H1 (cell line): ENCODE results near the gene MAP1A. TPM values are rescaled to one million over a fixed set of nuclear protein-coding genes. Genes with fewer than 3 reads are reported as not detected.
A peak's percentile ranks its signal among the peaks of the same experiment; 100 is the strongest.

Source experiments
- CTCF ChIA-PET: fragments of 300-600 bp; sonication (Branson Sonifier 250); formaldehyde crosslinking; loops from one replicate; lab custom pipeline; 2021; ENCODE audit not compliant: partially characterized antibody; lab: Charles Lee
- POLR2A ChIA-PET: fragments of 300-600 bp; sonication (Branson Sonifier 250); formaldehyde crosslinking; loops from one replicate; lab custom pipeline; 2021; ENCODE audit warnings: inconsistent platforms; ENCODE audit not compliant: partially characterized antibody; lab: Charles Lee
- DNase-seq, 2 experiments: peaks; one replicate each; pipeline versions ENCODE4 v3.0.0 to v3.0.0-alpha.2; 2010 to 2022; ENCODE audit warnings: low spot score in 2 of 2, low read depth in 1 of 2, mixed read lengths in 1 of 2
- FAIRE-seq: peaks from 2 replicates; lab custom pipeline; 2011; peaks lifted over from hg19 to GRCh38; lab: Jason Lieb, UNC
- H2AFZ ChIP-seq: 2 replicates; pipeline ENCODE4 v1.8.1; 2012; ENCODE audit warnings: low read length, inconsistent platforms
- H2AK5ac ChIP-seq: 2 replicates; pipeline ENCODE4 v1.6.1; 2013; ENCODE audit warnings: low read depth, low read length
- H2BK120ac ChIP-seq: replicated peaks from 2 replicates; pipeline ENCODE3; 2013; ENCODE audit warnings: low read depth, low read length, inconsistent platforms
- H2BK12ac ChIP-seq: 2 replicates; pipeline ENCODE4 v1.6.1; 2013; ENCODE audit warnings: low read depth, low read length
- H2BK15ac ChIP-seq: 2 replicates; pipeline ENCODE4 v1.6.1; 2013; ENCODE audit warnings: low read length
- H2BK20ac ChIP-seq: 2 replicates; pipeline ENCODE4 v1.6.1; 2013; ENCODE audit warnings: low read length
- H2BK5ac ChIP-seq: 2 replicates; pipeline ENCODE4 v1.6.1; 2013; ENCODE audit warnings: low read depth, low read length
- H3K14ac ChIP-seq: 2 replicates; pipeline ENCODE4 v1.6.1; 2013; ENCODE audit warnings: inconsistent platforms; ENCODE audit not compliant: insufficient read length
- H3K18ac ChIP-seq: 2 replicates; pipeline ENCODE4 v1.6.1; 2013; ENCODE audit warnings: low read length; ENCODE audit errors: extremely low read depth
- H3K23ac ChIP-seq: 2 replicates; pipeline ENCODE4 v1.6.1; 2013; ENCODE audit warnings: inconsistent platforms; ENCODE audit not compliant: insufficient read length
- H3K23me2 ChIP-seq: 2 replicates; pipeline ENCODE4 v1.6.1; 2013; ENCODE audit warnings: low read depth, low read length
- H3K27ac ChIP-seq: 2 replicates; pipeline ENCODE4 v1.6.1; 2011; ENCODE audit warnings: low read depth, low read length, inconsistent platforms
- H3K27me3 ChIP-seq, 4 experiments: replicated peaks in 1 of 4; 1 replicate in 1 of 4; 2 replicates in 3 of 4; pipeline versions ENCODE4 v1.6.1 to v1.8.1; 2011 to 2013; ENCODE audit warnings: low read length in 3 of 4, mild to moderate bottlenecking in 3 of 4, inconsistent platforms in 2 of 4, mixed read lengths in 2 of 4, moderate library complexity in 1 of 4; ENCODE audit not compliant: control insufficient read depth in 3 of 4, insufficient read depth in 3 of 4; ENCODE audit errors: extremely low read depth in 1 of 4
- H3K36me3 ChIP-seq, 4 experiments: 2 replicates each; pipeline versions ENCODE4 v1.6.1 to v1.8.1; 2011 to 2013; ENCODE audit warnings: mild to moderate bottlenecking in 4 of 4, low read length in 3 of 4, moderate library complexity in 2 of 4, control low read depth in 1 of 4, inconsistent platforms in 1 of 4; ENCODE audit not compliant: insufficient read depth in 4 of 4, control insufficient read depth in 2 of 4
- H3K4ac ChIP-seq: replicated peaks from 2 replicates; pipeline ENCODE3; 2013; ENCODE audit warnings: low read length, low read depth, mixed read lengths, inconsistent platforms; ENCODE audit not compliant: insufficient read length
- H3K4me1 ChIP-seq, 4 experiments: replicated peaks in 1 of 4; 1 replicate in 1 of 4; 2 replicates in 3 of 4; pipeline versions ENCODE4 v1.6.1 to v1.8.1; 2011 to 2013; ENCODE audit warnings: low read length in 3 of 4, inconsistent platforms in 2 of 4, mixed read lengths in 1 of 4; ENCODE audit not compliant: insufficient read depth in 4 of 4, control insufficient read depth in 3 of 4
- H3K4me2 ChIP-seq, 2 experiments: 2 replicates each; pipeline versions ENCODE4 v1.6.1 to v1.8.1; 2011 to 2013; ENCODE audit warnings: low read depth in 2 of 2, low read length in 2 of 2, control low read depth in 1 of 2, inconsistent platforms in 1 of 2, mild to moderate bottlenecking in 1 of 2; ENCODE audit not compliant: insufficient read depth in 1 of 2
- H3K4me3 ChIP-seq, 4 experiments: fragments of 200-600, 300-600 bp in 1 of 4; sonication (generic), shearing (Covaris generic), sonication (Bioruptor Twin) in 1 of 4; 2 replicates each; pipeline versions ENCODE4 v1.5.1 to v1.8.1; 2011 to 2016; ENCODE audit warnings: low read length in 4 of 4, low read depth in 3 of 4, control low read depth in 2 of 4, inconsistent platforms in 2 of 4, mild to moderate bottlenecking in 2 of 4, mixed read lengths in 1 of 4, moderate library complexity in 1 of 4; ENCODE audit not compliant: insufficient read depth in 2 of 4; ENCODE audit errors: extremely low read depth in 1 of 4
- H3K56ac ChIP-seq: replicated peaks from 2 replicates; pipeline ENCODE3; 2013; ENCODE audit warnings: low read depth, mild to moderate bottlenecking, mixed read lengths, low read length, inconsistent platforms; ENCODE audit not compliant: insufficient read length
- H3K79me1 ChIP-seq: 2 replicates; pipeline ENCODE4 v1.6.1; 2013; ENCODE audit warnings: low read depth, low read length, control low read depth
- H3K79me2 ChIP-seq, 2 experiments: 2 replicates each; pipeline versions ENCODE4 v1.6.1 to v1.8.1; 2012 to 2013; ENCODE audit warnings: low read length in 2 of 2, mild to moderate bottlenecking in 2 of 2, inconsistent platforms in 1 of 2; ENCODE audit not compliant: insufficient read depth in 2 of 2, control insufficient read depth in 1 of 2
- H3K9ac ChIP-seq, 4 experiments: replicated peaks in 1 of 4; 1 replicate in 1 of 4; 2 replicates in 3 of 4; pipeline versions ENCODE4 v1.6.1 to v1.8.1; 2011 to 2013; ENCODE audit warnings: low read depth in 3 of 4, low read length in 3 of 4, control low read depth in 2 of 4, mild to moderate bottlenecking in 2 of 4, moderate library complexity in 2 of 4, inconsistent platforms in 1 of 4; ENCODE audit errors: extremely low read depth in 1 of 4
- H3K9me3 ChIP-seq, 2 experiments: 2 replicates each; pipeline versions ENCODE4 v1.6.1 to v1.8.1; 2012 to 2013; ENCODE audit warnings: mild to moderate bottlenecking in 2 of 2, moderate library complexity in 2 of 2, control low read depth in 1 of 2, inconsistent platforms in 1 of 2, low read depth in 1 of 2, low read length in 1 of 2, mixed read lengths in 1 of 2; ENCODE audit not compliant: insufficient read depth in 2 of 2
- H4K20me1 ChIP-seq, 2 experiments: replicated peaks in 1 of 2; 2 replicates each; pipeline versions ENCODE3 to v1.8.1; 2011 to 2013; ENCODE audit warnings: inconsistent platforms in 2 of 2, low read length in 2 of 2, mild to moderate bottlenecking in 1 of 2; ENCODE audit not compliant: insufficient read depth in 2 of 2, control insufficient read depth in 1 of 2
- H4K5ac ChIP-seq: 2 replicates; pipeline ENCODE4 v1.6.1; 2013; ENCODE audit warnings: low read length, low read depth, mixed read lengths, inconsistent platforms; ENCODE audit not compliant: insufficient read length
- H4K8ac ChIP-seq: 2 replicates; pipeline ENCODE4 v1.8.0; 2013; ENCODE audit warnings: mild to moderate bottlenecking, moderate library complexity, low read length, inconsistent platforms; ENCODE audit not compliant: insufficient read depth; ENCODE audit errors: extremely low read depth
- H4K91ac ChIP-seq: replicated peaks from 2 replicates; pipeline ENCODE3; 2013; ENCODE audit warnings: low read length, mixed read lengths, inconsistent platforms; ENCODE audit not compliant: insufficient read length
- BCL11A ChIP-seq, 2 experiments: IDR thresholded peaks; one replicate each; pipeline ENCODE4 v1.6.1; 2011; ENCODE audit warnings: low read depth in 2 of 2, low read length in 2 of 2, mild to moderate bottlenecking in 2 of 2
- NRF1 ChIP-seq: IDR thresholded peaks from 2 replicates; pipeline ENCODE4 v1.6.1; 2011; ENCODE audit warnings: mild to moderate bottlenecking, low read depth, low read length, improper control_type of control experiment
- POU5F1 ChIP-seq: IDR thresholded peaks from 2 replicates; pipeline ENCODE4 v1.6.1; 2011; ENCODE audit warnings: low read depth, mild to moderate bottlenecking, low read length, moderate library complexity
- SP1 ChIP-seq: IDR thresholded peaks from 2 replicates; pipeline ENCODE4 v1.6.1; 2011; ENCODE audit warnings: low read depth, low read length
- YY1 ChIP-seq: IDR thresholded peaks from 2 replicates; pipeline ENCODE4 v1.6.1; 2011; ENCODE audit warnings: low read depth, mild to moderate bottlenecking, low read length
- WGBS, 2 experiments: shearing (Covaris generic) in 1 of 2; methylation state at CpG; one replicate each; pipeline versions ENCODE4 v1.1.6 to v1.1.7; 2013 to 2015; ENCODE audit warnings: low lambda C conversion rate in 2 of 2, mixed read lengths in 2 of 2, inconsistent platforms in 1 of 2, low coverage in 1 of 2, missing lambda C conversion rate in 1 of 2; ENCODE audit not compliant: insufficient replicate concordance in 2 of 2, insufficient coverage in 1 of 2, insufficient read length in 1 of 2; ENCODE audit errors: extremely low coverage in 1 of 2, missing lambda C conversion rate in 1 of 2; 5-methylcytosine and 5-hydroxymethylcytosine counted together
- polyA plus RNA-seq, 7 experiments: library from polyadenylated mRNA; depleted of rRNA in 3 of 7; stranded (reverse) in 5 of 7; unstranded in 2 of 7; fragments of >200 nt in 5 of 7; fragments of 200-250 nt in 2 of 7; gene quantifications; 1 replicate in 5 of 7; 2 replicates in 1 of 7; 4 replicates in 1 of 7; pipeline versions ENCODE4 v1.2.1 to v1.2.3, GENCODE V29; 2011 to 2013; ENCODE audit warnings: missing spikeins in 2 of 7, mixed read lengths in 2 of 7
- total RNA-seq: library from RNA; stranded (reverse); fragmentation: NEBNext Ultra II Directional; extraction: Animal tissue kit (Norgen Biotek cat#: 25700); gene quantifications from 2 replicates; pipeline ENCODE4 v1.2.1, GENCODE V29; 2021
- TF ChIP-seq, protein P1 (sequence below), 3 experiments: IDR thresholded peaks; 1 replicate in 2 of 3; 2 replicates in 1 of 3; pipeline versions ENCODE4 v1.5.1 to v1.6.1; 2011; ENCODE audit warnings: low read length in 3 of 3, mild to moderate bottlenecking in 3 of 3, inconsistent platforms in 2 of 3, low read depth in 1 of 3, moderate library complexity in 1 of 3; ENCODE audit not compliant: insufficient read depth in 1 of 3; ENCODE audit errors: control extremely low read depth in 1 of 3

MAP1A gene
- total and polyA plus RNA-seq, 2 of the 8 experiments (the other 6 are each of a cell fraction or from before 2014, with no cell fraction given), result 0.80 to 2.4 TPM

GRCh38 chr15:43510200-43511011, 7.0 kb upstream of the MAP1A start:
- H3K14ac ChIP-seq, result no peak overlapping the region
- DNase-seq, result peak; percentile 97 to 98
- peak overlapping the region in 3 of 4 experiments; percentile 27 to 62 (median 57); a peak in 5 of 7 replicates for H3K9ac ChIP-seq
- no peak for TF ChIP-seq POU5F1
- TF ChIP-seq NRF1, result peak; percentile 39
- TF ChIP-seq SP1, result peak; percentile 69; the same call in 1 of the 2 replicates
- peak; percentile 88 for TF ChIP-seq YY1
- TF ChIP-seq, protein P1, sequence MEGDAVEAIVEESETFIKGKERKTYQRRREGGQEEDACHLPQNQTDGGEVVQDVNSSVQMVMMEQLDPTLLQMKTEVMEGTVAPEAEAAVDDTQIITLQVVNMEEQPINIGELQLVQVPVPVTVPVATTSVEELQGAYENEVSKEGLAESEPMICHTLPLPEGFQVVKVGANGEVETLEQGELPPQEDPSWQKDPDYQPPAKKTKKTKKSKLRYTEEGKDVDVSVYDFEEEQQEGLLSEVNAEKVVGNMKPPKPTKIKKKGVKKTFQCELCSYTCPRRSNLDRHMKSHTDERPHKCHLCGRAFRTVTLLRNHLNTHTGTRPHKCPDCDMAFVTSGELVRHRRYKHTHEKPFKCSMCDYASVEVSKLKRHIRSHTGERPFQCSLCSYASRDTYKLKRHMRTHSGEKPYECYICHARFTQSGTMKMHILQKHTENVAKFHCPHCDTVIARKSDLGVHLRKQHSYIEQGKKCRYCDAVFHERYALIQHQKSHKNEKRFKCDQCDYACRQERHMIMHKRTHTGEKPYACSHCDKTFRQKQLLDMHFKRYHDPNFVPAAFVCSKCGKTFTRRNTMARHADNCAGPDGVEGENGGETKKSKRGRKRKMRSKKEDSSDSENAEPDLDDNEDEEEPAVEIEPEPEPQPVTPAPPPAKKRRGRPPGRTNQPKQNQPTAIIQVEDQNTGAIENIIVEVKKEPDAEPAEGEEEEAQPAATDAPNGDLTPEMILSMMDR (IDR thresholded peaks at IDR 0.05; ENCODE audit: control extremely low read depth in 1 of 3, insufficient read depth in 1 of 3, low read depth in 1 of 3, low read length in 3 of 3), result peak in 1 of 3 experiments; percentile 46; a peak in 1 of 4 replicates
- TF ChIP-seq BCL11A (IDR thresholded peaks at IDR 0.05; ENCODE audit: low read depth in 2 of 2, low read length in 2 of 2), result no peak

More at GRCh38 chr15:43510200-43511011, 7.0 kb upstream of the MAP1A start:
- no peak overlapping the region for H2BK20ac ChIP-seq
- H3K27ac ChIP-seq, result peak overlapping the region; percentile 53
- H2BK5ac ChIP-seq, result no peak overlapping the region; the same call in 1 of the 2 replicates
- CTCF ChIA-PET, result interaction anchor here (0.8 to 9.4 kb wide), 10 partner anchors 9 to 99 kb away, joined by 3 to 121 read pairs (median 6); partner anchors contain the start of gene TP53BP1
- peak overlapping the region; percentile 65 for H4K5ac ChIP-seq
- no peak overlapping the region for H4K91ac ChIP-seq
- H3K56ac ChIP-seq, result peak overlapping the region; percentile 84
- H3K4ac ChIP-seq, result peak overlapping the region; percentile 19
- H3K79me1 ChIP-seq, result no peaks in the 10 kb centered on the region
- no peaks in the 10 kb centered on the region for H3K79me2 ChIP-seq
- no peaks in the 10 kb centered on the region for H3K9me3 ChIP-seq
- WGBS, 2 experiments, result 2% methylated on average over 32 of the region's 41 CpGs; no CpG with 5 or more reads in 1 of the 2 experiments
- H3K23ac ChIP-seq, result no peak overlapping the region
- H2BK15ac ChIP-seq, result no peak overlapping the region
- H2BK12ac ChIP-seq, result no peak overlapping the region; the same call in 1 of the 2 replicates
- H3K4me1 ChIP-seq, result peaks cover 3 to 16% (median 8%) of the 10 kb centered on the region in 4 experiments; a peak in 6 of 7 replicates
- no peak overlapping the region for H3K18ac ChIP-seq
- FAIRE-seq, result no peak
- H3K27me3 ChIP-seq, result peaks cover 4 to 16% (median 10%) of the 10 kb centered on the region in 4 experiments
- H3K4me2 ChIP-seq, result peak overlapping the region; percentile 93 to 94
- peak overlapping the region; percentile 82; the same call in 1 of the 2 replicates for H4K8ac ChIP-seq
- POLR2A ChIA-PET, result interaction anchor here (0.5 to 5.0 kb wide), 14 partner anchors 9 to 540 kb away, joined by 3 to 81 read pairs (median 6); partner anchors contain the start of genes TP53BP1, TUBGCP4 and ZSCAN29
- H2AFZ ChIP-seq, result peak overlapping the region; percentile 64
- no peak overlapping the region for H2BK120ac ChIP-seq
- H3K23me2 ChIP-seq, result peaks cover 10% of the 10 kb centered on the region
- no peaks in the 10 kb centered on the region for H3K36me3 ChIP-seq
- H3K4me3 ChIP-seq, result peak overlapping the region; percentile 59 to 83 (median 78)
- H2AK5ac ChIP-seq, result no peak overlapping the region
- peaks cover 0 to 2% of the 10 kb centered on the region in 2 experiments for H4K20me1 ChIP-seq
